OCI-M2 (cell line): Measurements from ENCODE around the gene PPP3CB.

Experiments
- DNase-seq: peaks from one replicate; lab custom pipeline; 2025; ENCODE audit not compliant: unreplicated experiment; lab: John Stamatoyannopoulos, UW

The PPP3CB gene

GRCh38 chr10:73485320-73485719 lies 10.5 kb downstream of the PPP3CB start:
- no peak for DNase-seq

DNA sequence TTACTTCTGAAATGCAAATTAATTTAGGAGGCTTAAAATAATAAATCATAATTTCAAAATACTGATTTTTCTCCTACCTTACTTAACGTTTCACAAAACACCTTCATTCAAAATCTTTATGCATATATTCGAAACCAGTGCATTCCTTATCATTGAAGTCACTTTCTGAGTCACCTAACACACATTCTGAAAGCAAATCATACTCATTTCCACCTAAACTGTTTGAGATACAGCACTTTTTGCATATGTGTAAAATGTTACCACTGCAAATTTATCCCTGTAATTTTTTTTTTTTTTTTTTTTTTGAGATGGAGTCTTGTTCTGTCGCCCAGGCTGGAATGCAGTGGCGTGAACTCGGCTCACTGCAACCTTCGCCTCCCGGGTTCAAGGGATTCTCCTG lies 15.7 kb downstream of the PPP3CB start:
- DNase-seq: no peak

DNA sequence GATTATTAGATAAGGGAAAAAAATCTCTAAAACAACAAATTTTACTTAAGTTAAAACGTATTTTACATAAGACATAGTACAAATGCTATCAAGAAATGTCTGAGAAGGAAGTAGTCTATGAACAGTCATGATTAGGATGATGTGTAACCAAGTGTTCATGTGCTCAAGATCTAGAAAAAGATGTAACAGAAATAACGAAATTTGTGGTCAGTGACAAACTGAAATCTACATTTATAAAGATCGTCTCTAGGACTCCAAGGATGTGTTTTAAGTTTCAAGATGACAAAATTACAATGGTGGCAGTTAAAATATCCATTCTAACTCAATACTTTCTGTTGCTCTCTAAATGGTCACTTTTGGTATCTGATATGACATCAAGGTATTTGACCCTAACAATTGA lies 17.2 kb downstream of the PPP3CB start:
- no peak for DNase-seq

GRCh38 chr10:73471226-73471625 lies 24.6 kb downstream of the PPP3CB start:
- DNase-seq: no peak

- no peak for DNase-seq
Measured at GRCh38 chr10:73469579-73469978, 26.2 kb downstream of the PPP3CB start.

DNA sequence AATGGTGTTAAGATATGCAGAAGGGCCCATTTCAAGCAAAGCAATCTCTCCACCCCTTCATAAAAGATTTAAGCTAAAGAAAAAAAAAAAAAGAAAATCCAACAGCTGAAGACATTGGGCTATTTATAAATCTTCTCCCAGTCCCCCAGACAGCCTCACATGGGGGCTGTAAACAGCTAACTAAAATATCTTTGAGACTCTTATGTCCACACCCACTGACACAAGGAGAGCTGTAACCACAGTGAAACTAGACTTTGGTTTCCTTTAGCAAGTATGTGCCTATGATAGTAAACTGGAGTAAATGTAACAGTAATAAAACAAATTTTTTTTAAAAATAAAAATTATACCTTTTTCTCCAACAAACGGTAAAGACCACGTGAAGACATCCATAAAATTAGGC lies 28.6 kb downstream of the PPP3CB start:
- DNase-seq: no peak

- no peak for DNase-seq
Measured at GRCh38 chr10:73465978-73466726, 29.7 kb downstream of the PPP3CB start.

GRCh38 chr10:73460897-73461296 lies 34.9 kb downstream of the PPP3CB start:
- DNase-seq: no peak

- no peak for DNase-seq
Measured at GRCh38 chr10:73459683-73460314, 36.0 kb downstream of the PPP3CB start.

DNA sequence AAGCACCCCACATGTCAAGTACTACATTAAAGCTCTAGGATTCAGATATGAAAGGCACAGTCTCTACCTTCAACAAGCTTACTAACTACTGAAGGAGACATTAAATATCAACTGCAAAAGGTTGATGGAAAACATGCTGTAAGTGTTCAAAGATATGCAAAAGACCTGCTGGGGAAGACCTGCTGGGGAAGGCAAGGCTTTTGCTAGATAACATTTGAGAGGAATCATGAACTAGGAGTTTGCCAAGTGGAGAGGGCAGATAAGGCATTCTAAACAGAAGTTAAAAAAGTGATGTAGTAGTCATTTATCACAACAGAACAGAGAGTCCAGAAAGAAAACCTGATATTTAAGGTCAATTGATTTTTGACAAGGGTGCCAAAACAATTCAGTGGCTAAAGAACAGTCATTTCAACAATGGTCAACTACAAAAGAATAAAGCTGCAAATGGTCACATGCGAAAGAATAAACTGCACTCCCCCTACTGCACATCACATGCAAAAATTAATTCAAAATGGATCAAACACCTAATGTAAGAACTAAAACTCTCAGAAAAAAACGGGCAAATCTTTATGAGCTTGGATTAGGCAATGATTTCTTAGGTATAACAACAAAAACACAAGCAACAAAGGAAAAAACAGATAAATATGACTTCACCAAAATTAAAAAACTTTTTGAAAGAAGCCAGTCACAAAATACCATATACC lies 39.5 kb downstream of the PPP3CB start:
- peak; percentile 77 for DNase-seq

DNA sequence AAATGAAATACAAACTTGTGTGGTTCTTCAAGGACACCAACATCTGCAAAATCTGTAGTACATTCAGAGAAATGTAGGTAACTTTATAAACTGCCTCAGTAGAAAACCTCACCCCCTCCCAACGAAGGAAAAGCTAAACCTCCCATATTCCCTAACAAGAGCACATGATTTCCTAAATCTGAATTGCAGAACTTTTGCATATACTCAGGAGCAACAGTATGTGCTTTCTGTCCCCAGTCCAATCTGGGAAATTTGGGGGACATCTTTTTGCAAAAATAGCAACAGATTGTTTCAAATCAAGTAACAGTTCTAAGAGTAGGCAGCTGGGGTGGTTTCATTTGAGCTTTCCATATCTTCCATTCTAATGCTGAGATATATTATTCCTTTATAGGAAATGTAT lies 46.7 kb downstream of the PPP3CB start:
- no peak for DNase-seq

DNA sequence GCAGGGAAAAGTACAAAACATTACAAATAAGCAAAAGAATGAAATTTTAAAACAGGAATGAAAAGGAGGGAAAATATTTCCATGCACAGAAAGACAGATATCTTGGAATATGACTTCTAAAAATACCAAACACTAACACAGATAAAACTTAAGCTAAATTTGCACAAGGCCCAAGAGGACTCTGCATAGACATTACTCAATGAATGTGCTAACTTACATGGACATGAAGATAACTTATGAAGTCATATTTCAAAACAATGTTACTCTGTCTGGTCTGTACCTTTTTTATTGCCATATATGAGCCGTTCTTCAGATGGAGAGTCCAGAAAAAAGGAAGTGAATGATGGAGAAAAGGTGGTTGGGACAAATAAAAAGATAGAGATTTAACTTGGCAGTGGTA lies 47.4 kb downstream of the PPP3CB start:
- no peak for DNase-seq

DNA sequence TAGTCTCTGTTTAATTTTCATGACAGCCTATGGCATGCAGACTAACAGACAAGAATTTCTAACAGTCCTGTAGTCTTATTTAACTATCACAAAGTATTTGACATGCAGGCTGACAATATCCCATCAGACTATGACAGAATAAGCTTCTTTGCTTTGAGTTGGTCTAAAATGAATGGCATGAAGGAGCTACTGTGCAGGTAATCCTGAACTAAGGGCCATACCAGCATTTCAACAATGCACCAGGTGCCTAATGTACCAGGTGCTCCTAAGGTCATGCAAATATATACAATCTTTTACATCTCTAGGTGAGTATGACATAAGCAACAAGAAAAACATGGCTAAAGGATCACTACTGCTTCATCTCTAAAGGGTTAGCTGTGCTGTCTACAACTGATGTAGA lies 48.9 kb downstream of the PPP3CB start:
- DNase-seq: no peak

- DNase-seq: no peak
Measured at GRCh38 chr10:73444457-73444856, 51.4 kb downstream of the PPP3CB start.

DNA sequence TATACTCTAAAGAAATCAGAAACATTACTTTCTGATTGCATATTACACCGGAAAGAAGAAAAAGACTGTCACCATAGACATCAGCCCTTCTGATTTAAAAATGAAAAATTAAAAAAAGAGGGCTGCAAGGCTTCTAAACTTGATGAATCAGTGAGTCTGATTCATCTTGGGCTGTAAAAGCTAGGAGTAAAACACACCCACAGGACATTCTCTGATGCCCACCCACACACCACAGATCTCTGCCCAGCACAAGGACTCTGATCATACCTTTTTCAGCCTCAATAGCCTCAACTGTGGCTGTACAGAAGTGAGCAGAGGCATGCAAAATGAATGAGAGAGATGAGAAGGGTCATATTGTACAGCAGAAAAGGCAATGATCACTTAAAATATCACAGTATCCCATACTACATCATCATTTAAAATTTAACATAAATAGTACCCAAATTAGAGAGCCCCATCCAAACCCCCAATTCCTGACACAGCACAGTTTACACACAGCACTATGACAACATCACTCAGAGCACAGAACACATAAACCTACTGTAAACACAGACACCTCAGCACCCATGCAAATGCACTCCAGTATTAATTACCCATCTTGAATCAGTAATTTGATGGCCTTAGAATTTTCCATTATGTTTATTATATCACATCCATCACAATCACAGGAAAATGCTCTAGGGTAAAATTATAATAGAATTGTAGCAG lies 56.1 kb downstream of the PPP3CB start:
- no peak for DNase-seq

DNA sequence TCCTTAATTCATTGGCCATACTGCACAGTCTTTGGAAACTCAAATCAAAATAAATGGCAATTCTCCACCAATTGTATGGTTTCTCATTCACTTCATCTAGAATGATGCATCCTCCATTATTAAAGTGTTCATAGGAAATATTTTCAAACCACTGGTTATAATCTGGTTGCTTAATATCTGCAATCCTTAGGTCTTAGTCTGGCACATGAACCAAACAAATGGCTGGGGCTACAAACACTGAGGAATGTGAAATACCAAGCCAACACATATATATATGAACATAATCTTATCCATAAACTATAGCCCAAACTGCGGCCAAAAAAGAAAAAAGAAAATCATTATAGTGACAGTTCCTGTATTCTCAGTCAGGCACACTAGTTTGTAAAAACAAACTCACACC lies 56.8 kb downstream of the PPP3CB start:
- no peak for DNase-seq

DNA sequence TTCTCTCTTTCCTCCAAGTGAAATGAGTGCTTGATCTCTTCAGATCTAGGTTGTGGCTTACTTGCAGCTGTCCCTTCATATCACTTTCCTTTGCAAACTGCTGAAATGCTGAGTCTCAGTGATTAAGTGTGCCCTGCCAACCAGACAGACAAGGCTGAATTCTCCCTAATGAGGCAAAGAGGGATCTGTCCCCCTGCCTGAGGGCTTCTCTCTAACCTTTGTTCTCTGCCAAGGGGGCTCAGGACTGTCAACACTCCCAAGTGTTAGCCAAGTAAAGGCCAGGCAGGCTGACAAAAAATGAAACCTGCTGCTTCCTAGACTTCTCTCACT lies 62.3 kb downstream of the PPP3CB start, which contains the start of gene MSS51:
Gene MSS51 (minus strand): TSS at position 24 of the 330 bp plus-strand sequence. CDS start 5,277 bp downstream, outside the sequence.
- DNase-seq: no peak

- no peak for DNase-seq
Measured at GRCh38 chr10:73432646-73433537, 62.9 kb downstream of the PPP3CB start.

GRCh38 chr10:73426318-73426717 lies 69.5 kb downstream of the PPP3CB start:
- no peak for DNase-seq

DNA sequence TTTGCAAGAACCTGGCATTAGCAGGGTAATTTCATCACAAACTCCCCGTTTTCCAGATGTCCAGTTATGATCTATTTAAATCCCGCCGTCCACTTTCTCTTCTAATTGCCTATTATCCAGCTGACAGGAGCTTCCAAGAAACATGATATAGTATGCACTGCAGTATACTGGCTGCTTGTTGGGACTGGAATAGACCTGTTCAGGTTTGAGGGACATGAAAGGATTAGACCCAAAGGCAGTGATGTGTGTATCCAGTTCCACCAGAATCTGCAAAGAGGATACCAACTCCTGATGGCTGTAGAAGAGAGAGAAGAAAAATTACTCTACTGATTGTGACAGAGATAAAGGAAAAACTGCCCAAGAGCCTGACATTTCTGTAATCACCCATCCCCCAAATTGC lies 71.3 kb downstream of the PPP3CB start:
- DNase-seq: no peak

DNA sequence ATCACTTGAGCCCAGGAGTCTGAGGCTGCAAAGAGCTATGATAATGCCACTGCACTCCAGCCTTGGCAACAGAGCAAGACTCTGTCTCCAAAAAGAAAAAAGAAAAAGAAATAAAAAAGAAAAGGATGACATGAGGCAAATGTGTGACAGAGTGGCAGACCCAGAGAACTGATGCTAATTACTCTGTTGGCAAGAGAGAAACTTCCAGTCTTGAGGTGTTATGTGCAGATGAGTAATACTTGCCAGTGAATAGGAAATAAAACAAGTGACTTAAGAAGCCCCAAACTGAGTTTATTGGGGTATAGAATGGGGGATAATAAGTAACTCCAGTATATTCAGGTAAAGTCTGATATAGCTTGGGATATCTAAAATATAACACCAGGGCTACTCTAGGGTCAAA lies 72.5 kb downstream of the PPP3CB start:
- DNase-seq: no peak
